ENCODE measurements around the gene MYBPH. TPM values are rescaled to one million over a fixed set of nuclear protein-coding genes. Genes with fewer than 3 reads are reported as not detected.
A peak's percentile ranks its signal among the peaks of the same experiment; 100 is the strongest.

The MYBPH gene
- total RNA-seq, 1 donor from 2014 or later, result not detected

DNA sequence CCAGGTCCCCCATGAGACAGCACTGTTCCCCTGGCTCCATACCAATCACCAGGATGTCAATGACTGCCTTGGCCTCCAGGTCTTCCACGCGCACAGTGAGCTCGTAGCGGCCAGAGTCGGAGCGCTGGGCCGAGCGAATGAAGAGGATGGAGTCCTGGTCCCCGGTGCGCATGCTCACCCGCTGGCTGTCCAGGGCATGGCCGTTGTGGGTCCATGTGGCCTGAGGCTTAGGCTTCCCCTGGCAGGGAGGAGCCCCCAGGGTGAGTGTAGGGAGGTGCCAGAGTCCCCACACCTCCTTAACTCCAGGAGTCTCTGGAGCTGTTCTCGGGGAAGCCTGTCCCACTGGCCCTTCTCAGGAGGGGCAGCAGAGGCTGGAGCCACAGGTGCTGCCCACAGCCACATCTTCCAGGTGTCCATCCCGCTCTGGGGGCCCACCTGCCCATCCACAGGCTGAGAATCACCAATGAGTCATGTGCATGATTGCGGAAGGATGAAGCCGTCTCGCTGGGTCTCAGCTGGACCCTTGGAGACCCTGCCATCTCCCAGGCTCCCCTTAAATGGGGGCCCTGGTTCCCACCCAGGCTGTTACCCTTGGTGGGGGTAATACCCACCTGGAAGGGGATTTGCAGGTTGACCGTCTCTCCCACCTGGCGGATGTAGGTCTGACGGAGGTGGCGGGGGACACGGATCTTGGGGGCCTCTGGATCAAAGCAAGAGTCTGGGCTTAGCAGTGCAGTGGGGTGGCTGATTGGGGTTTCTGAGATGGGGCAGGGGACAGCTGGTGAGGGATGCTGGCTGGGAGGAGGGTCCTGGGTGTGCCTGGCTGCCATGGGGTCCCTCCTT, 4.1 kb downstream of the MYBPH start:
- intact Hi-C loops (cut with DNase I), result loop anchor here (5.0 kb wide), 1 partner anchor 54 kb away; no protein-coding TSS in a partner anchor
- DNase-seq, result peak; percentile 32
- no peak for ATAC-seq (ENCODE audit: poor library complexity)

DNA sequence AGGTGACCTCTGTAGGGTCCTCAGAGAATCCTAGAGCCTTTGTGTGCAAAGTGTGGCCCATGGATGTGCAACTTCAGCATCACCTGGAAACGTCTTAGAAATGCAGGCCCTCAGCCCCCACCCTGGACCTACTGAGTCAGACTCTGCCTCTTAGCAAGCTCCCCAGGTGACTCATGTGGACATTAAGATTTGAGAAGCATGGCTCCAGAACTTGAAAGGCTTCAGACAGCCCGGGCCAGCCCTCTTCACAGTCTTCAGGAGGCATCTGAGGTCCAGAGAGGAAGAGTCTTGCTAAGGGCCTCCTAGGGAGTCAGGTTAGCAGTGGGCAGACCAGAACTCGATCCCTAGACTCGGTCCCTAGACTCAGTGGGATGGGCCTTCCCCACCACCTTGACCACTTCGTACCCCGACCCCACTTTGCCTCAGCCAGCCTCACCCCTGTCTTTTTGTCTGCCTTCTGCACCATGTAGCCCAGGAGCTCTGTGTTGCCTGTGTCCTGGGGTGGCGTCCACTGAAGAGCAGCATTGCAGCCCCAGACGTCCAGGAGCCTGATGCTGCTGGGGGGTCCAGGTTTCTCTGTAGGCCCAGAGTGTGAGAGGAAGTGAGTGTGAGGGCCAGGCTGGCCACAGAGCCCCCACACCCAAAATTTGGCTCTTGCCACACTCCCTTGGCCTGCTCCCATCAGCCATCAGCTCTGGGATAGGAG, 4.8 kb downstream of the MYBPH start:
- DNase-seq (peak; percentile 20), ATAC-seq (ENCODE audit: poor library complexity) (no peak)
- intact Hi-C loops (cut with DNase I), result loop anchor here (5.0 kb wide), 1 partner anchor 53 kb away; no protein-coding TSS in a partner anchor

DNA sequence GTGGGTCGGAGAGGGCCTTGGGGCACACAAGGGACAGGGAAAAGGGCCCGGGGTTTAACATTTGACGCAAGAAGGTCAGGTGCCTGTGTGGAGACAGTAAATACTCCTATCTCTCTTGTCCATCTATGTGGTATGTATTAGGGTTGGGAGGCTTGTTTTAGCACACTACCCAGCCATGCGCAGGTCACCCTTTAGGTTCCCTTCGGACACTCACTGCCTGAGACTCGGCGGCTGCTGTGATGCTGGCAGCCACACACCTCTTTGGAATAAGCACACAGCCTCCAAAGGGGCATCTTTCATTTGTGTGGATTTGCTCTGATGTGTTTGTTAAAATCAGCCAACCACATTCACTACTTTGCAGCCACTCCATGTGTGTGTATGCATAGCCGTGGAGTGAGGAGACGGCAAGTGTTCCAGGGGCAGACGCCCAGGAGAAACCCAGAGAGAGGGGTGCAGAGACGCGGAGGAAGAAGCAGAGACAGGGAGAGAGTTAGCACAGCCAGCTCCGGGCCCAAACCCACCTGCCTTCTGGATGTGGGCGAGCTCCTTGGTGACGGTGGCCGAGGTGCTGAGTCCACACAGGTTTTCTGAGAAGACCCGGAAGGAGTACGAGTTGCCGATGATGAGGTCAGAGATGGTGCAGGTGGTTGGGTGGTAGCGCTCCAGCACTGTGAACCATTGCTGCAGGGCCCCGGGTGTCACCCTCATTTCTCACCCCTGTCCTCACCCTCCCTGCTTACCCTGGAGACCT, 5.7 kb downstream of the MYBPH start:
- intact Hi-C loops (cut with DNase I), result loop anchor here (5.0 kb wide), 1 partner anchor 53 kb away; no protein-coding TSS in a partner anchor

DNA sequence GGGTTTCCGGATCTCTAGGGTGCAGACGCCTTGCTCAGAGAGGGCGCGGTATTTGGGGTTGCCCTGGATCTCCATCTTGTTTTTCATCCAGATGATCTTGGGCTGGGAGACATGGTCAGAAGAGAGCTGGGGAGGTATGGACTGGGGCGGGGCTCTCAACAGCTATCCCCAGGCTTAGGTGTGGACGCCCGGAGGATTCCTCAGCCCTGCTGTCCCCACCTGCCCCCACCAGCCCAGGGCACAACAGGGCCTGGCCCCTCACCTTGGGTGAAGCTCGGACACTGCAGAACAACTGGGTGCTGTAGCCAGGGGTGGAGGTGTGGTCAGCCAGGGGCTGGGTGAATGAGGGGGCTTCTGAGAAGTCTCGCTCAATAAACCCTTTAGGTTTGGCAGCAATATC, 6.6 kb downstream of the MYBPH start:
- no peak for ATAC-seq (ENCODE audit: poor library complexity)
- intact Hi-C loops (cut with DNase I), result no loop called here
- DNase-seq, result no peak

More for the DNA sequence above, 5.7 kb downstream of the MYBPH start:
- DNase-seq (no peak), ATAC-seq (ENCODE audit: poor library complexity) (no peak)

DNA sequence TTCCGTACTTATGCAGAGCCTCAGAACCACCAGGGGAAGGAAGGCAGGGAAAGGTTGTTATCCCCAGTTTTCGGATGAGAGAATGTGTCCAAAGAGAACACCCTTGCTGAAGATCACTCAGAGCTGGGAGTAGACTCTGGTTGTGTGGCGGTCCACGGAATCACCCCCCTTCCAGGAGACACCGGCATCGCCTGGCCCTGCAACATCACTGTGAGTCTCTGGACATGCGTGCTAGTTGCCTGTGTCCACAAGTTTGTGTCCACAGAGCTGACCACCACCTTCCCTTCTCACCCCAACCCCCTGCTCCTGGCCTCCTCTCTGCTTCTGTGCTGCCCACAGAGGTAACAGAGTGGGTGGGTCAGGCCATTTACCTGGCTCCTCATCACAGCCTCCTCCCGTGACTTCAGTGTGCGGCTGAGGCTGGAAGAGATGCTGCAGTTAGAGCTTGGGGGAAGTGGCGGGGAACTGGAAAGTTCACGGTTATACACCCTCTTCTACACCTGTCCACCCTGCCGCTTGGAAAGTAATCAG, 7.3 kb downstream of the MYBPH start:
- intact Hi-C loops (cut with DNase I), result no loop called here
- ATAC-seq (ENCODE audit: poor library complexity) (no peak), DNase-seq (no peak)

DNA sequence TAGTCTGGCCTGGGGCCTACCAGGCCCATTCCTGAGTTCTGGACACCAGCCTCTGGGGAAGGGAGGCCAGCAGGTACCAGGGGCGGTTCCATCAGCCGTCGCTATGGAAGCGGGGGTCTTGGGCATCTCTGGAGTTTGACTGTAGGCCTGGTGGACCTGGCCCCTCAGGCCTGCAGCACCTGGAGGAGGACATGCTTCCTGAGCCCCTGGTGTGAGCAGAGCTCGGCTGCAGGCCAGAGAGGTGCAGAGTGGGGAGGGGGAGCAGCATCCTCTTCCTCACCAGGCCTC, 7.8 kb downstream of the MYBPH start:
- DNase-seq (no peak), ATAC-seq (ENCODE audit: poor library complexity) (no peak)
- intact Hi-C loops (cut with DNase I), result no loop called here

DNA sequence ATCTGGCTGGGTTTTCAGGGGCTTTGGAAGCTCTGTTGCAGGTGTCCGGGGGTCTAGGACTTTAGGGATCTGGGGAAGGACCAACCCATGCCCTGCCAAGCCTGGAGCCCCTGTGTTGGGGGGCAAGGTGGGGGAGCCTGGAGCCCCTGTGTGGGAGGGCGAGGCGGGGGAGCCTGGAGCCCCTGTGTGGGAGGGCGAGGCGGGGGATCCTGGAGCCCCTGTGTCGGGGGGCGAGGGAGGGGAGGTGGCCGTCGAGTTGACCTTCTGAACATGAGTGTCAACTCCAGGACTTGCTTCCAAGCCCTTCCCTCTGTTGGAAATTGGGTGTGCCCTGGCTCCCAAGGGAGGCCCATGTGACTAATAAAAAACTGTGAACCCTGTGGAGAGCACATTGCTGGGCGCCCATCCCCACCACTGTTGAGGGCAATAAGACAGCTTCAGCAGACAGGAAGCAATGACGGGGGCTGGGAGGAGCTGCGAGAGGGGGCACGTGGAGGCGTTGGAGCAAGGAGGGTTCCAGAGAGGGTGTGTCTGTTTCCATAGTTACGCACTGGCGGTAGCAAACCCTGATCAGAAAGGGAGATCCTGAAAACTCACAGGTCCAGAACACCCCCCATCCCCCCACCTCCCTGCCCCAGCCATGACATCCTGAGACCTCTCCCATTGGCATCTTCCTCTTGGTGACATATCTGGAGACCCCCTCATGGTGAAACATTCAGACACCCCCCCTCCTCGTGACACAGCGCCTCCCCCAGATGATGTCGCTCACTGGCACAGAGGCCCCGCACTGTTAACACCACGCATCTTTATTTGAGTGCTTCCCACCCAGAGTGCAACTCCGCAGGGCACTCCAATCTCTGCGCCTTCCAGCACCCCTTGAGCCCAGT, 8.4 kb downstream of the MYBPH start:
- DNase-seq, result no peak
- intact Hi-C loops (cut with DNase I), result no loop called here
- no peak for ATAC-seq (ENCODE audit: poor library complexity)

DNA sequence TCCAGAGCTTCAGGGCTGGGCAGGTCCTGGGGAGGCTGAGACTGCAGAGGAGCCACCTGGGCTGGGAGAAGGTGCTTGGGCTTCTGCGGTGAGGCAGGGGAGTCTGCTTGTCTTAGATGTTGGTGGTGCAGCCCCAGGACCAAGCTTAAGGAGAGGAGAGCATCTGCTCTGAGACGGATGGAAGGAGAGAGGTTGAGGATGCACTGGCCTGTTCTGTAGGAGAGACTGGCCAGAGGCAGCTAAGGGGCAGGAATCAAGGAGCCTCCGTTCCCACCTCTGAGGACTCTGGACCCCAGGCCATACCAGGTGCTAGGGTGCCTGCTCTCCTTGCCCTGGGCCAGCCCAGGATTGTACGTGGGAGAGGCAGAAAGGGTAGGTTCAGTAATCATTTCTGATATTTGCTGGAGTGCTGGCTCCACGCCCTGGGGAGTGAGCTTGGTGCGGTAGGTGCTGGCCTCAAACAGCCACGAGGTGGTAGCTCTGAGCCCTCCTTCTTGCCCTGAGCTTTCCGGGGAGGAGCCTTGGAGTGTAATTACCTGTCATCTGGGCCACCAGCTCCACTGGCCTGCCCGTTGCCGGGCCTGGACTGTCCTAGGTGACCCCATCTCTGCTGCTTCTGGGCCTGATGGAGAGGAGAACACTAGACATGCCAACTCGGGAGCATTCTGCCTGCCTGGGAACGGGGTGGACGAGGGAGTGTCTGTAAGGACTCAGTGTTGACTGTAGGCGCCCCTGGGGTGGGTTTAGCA, 9.3 kb downstream of the MYBPH start:
- ATAC-seq (ENCODE audit: poor library complexity), result peak; percentile 18
- intact Hi-C loops (cut with DNase I), result no loop called here
- no peak for DNase-seq

DNA sequence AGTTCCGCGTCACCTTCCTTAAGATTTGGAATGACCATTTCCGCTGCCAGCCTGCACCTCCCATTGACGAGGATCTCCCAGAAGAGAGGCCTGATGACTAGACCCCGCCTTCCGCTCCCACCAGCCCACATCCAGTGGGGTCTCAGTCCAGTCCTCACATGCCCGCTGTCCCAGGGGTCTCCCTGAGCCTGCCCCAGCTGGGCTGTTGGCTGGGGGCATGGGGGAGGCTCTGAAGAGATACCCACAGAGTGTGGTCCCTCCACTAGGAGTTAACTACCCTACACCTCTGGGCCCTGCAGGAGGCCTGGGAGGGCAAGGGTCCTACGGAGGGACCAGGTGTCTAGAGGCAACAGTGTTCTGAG, 9.8 kb downstream of the MYBPH start:
- intact Hi-C loops (cut with DNase I), result no loop called here
- ATAC-seq (ENCODE audit: poor library complexity) (no peak), DNase-seq (no peak)

DNA sequence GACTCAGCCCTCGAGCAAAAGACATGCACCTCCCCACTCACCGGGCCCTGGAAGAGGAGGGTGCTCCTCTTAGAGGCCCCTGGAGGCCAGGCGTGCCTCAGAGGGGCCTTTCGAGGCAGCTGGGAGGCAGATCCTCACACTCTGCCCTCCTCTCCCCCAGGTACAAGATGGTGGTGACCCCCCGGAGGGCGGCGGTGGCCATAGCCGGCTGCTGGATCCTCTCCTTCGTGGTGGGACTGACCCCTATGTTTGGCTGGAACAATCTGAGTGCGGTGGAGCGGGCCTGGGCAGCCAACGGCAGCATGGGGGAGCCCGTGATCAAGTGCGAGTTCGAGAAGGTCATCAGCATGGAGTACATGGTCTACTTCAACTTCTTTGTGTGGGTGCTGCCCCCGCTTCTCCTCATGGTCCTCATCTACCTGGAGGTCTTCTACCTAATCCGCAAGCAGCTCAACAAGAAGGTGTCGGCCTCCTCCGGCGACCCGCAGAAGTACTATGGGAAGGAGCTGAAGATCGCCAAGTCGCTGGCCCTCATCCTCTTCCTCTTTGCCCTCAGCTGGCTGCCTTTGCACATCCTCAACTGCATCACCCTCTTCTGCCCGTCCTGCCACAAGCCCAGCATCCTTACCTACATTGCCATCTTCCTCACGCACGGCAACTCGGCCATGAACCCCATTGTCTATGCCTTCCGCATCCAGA, 10.4 kb downstream of the MYBPH start:
- no peak for ATAC-seq (ENCODE audit: poor library complexity)
- intact Hi-C loops (cut with DNase I), result no loop called here
- DNase-seq, result peak; percentile 20

DNA sequence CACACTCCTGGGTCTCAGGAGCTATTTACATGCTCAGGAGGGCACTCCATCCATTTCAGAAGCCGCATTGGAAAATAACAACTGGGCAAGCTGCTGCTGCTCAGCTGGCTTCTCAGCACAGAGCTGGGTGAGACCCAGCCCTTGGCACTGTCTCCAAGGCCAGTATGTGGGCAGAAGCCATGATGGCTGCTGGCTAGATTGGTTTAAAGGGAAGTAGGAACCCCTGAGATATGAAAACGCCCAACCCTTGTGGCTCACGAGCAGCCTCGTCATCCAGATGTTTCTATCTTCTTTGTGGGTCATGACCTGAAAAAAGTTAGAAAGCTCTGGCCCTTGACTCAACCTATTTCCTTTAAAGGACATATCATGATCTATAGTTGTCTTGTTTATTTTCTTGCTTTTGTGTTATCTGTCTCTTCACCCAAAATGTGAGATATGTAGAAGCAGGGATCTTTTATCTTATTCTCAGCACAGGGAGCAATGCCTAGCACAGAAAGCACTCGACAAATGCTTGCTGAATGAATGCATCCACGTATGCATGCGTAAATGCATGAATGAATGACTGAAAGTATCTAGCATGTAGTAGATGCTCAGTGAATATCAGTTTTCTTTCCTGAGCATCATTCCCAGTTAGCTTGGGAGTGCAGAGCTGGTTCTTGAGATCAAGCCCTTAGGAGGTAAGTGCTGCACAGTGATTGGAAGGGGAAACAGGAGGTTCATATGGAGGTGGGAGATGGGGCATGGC, 11.6 kb downstream of the MYBPH start:
- intact Hi-C loops (cut with DNase I), result no loop called here
- DNase-seq (no peak), ATAC-seq (ENCODE audit: poor library complexity) (no peak)

DNA sequence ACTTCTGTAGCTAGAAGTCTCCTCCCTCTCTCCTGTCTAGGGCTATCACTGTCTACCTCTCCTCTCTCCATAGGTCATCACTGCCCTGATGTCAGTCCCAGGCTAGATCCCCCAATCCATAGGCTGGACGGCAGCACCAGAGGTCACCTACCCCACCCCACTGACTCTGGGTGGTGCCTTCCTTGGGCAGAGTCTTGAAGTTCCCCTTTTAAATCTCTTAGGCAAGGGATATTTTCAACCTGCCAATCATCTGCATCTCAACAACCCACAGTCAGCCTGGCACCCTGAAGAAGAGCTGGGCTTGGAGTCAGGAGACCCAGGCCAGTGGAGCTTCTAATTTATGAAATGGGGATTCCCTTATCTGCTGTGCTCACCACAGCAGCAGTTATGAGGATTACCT, 13.2 kb downstream of the MYBPH start:
- DNase-seq (no peak), ATAC-seq (ENCODE audit: poor library complexity) (no peak)

DNA sequence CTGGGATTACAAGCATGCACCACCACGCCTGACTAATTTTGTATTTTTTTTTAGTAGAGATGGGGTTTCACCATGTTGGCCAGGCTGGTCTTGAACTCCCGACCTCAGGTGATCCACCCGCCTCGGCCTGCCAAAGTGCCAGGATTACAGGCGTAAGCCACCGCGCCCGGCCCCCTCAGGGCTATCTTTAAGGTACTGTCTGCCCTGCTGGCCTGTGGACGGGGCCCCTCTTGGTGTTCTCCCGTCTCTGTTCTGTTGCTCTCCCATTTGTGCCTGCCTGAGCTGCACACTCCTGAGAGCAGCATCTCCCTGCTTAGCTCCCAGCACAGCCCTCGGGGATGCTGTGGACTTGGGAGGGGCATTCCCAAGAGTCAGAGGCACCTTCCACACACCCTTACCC, 13.9 kb downstream of the MYBPH start:
- intact Hi-C loops (cut with DNase I), result no loop called here
- ATAC-seq (ENCODE audit: poor library complexity), result no peak
- DNase-seq, result no peak

More for the DNA sequence above, 13.2 kb downstream of the MYBPH start:
- intact Hi-C loops (cut with DNase I), result no loop called here

DNA sequence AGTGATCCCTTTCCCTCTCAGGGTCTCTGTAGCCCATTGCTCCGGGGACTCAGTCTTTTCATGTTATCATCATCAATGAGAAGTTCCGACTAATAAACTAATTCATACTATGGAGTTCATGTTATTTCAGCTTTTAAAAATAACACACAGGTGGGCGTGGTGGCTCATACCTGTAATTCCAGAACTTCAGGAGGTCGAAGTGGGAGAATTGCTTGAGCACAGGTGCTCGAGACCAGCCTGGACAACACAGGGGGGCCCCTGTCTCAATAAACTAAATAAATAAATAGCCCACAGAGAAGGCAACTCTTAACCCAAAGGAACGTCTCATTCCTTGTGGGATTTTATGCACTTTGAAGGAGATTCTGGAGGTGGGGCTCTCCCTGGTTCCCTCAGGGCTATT, 14.5 kb downstream of the MYBPH start:
- DNase-seq (no peak), ATAC-seq (ENCODE audit: poor library complexity) (no peak)
- intact Hi-C loops (cut with DNase I), result no loop called here

DNA sequence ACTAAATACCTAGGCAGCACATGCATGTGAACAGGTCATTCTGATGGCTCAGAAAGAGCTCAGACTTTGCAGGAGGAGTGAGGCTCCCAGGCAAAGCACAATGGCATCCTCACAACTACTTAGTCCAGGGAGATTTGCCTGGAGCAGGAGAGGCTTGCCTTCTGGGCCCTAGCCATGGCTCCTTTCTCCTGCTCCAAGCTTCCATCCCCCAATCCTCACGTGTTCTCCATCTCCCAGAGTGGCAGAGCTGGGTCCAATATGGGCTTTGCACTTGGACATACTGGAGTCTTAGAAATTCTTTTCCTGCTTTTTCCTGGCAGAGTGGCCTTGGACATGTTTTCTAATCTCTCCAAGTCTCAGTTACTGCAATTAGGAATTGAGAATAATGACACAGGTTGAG, 15.8 kb downstream of the MYBPH start:
- no peak for DNase-seq
- ATAC-seq (ENCODE audit: poor library complexity), result no peak
- intact Hi-C loops (cut with DNase I), result no loop called here

DNA sequence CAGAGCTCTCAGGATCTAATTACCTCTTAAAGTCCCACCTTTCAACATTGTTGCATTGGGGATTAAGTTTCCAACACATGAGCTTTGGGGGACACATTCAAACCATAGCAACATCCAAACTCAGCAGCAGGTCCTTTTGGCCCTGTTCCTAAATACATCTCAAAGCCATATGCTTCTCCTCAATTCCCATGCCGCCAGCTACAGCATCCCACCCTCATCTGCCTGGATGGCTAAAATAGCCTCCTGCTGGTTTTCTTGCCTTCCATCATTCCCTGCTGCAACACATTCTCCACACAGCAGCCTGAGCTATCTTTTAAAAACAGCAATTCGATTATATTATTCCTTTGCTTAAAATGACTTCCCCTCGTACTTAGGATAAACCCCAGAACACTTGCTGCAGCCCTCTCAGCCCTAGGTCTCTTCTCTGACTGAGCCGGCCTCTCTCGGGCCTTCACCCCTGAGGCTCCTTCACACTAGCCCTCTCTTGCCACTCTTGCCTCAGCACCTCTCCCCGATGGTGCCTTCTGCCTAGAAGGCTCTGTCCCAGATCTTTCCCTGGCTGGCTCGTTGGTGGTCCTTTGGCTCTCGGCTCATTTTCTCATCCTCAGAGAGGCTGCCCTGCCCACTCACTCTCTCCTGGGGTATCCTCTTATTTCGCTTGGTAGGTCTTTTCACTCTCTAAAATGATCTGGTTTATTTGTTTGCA, 16.5 kb downstream of the MYBPH start:
- ATAC-seq (ENCODE audit: poor library complexity), result no peak
- intact Hi-C loops (cut with DNase I), result no loop called here

More for the DNA sequence above, 16.5 kb downstream of the MYBPH start:
- no peak for DNase-seq

Measured in Right ventricle myocardium superior (tissue), 1 donor.